BLaER1 (cell line): ENCODE measurements around the gene ANKS1A.

Experiments
- H3K27ac ChIP-seq: shearing (Covaris generic); formaldehyde crosslinking; 2 replicates; pipeline ENCODE4 v1.8.1; 2022
- H3K27me3 ChIP-seq: shearing (Covaris generic); formaldehyde crosslinking; 2 replicates; pipeline ENCODE4 v1.8.1; 2022
- H3K36me3 ChIP-seq: shearing (Covaris generic); formaldehyde crosslinking; 2 replicates; pipeline ENCODE4 v1.8.1; 2022
- H3K4me1 ChIP-seq: shearing (Covaris generic); formaldehyde crosslinking; 2 replicates; pipeline ENCODE4 v1.8.1; 2022
- H3K4me2 ChIP-seq: shearing (Covaris generic); formaldehyde crosslinking; 2 replicates; pipeline ENCODE4 v1.8.1; 2022
- H3K4me3 ChIP-seq: shearing (Covaris generic); formaldehyde crosslinking; 2 replicates; pipeline ENCODE4 v1.8.1; 2022
- H3K9ac ChIP-seq: shearing (Covaris generic); formaldehyde crosslinking; 2 replicates; pipeline ENCODE4 v1.8.1; 2022
- H3K9me3 ChIP-seq: shearing (Covaris generic); formaldehyde crosslinking; 2 replicates; pipeline ENCODE4 v1.8.1; 2022
- H4K20me1 ChIP-seq: shearing (Covaris generic); formaldehyde crosslinking; 2 replicates; pipeline ENCODE4 v1.8.1; 2022
- Cebpa-rat ChIP-seq: shearing (Covaris generic); IDR thresholded peaks from 2 replicates; pipeline ENCODE4 v1.8.1; 2022

The ANKS1A gene

DNA sequence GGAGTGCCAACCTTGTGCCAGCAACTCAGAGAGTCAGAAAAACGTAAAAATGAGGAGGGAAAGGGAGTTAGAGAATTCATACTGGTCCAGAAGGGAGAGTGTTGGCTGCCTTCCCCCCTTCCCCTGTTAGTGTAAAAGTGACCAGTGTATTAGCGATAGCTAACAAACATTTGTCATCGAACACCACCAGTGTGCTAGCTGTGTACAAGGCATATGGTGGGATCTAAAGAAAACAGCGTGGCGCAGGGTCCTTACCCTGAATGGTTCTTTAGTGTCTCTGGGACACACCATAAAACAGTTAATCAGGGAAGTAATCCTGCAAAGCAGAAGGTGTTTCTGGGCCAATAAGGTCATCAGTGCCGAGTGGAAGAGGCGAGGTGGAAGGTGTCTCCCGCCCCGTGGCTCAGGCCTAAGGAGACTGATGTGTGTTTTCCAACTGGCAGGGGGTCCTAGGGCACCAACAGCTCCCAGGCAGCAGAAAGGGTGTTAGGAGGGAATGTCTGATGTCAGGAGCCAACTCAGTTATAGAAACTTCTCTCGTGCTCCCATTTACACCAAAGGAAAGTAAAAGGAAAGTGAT is 160.2 kb downstream of the ANKS1A start:
- peak overlapping the region; percentile 78 for H3K27ac ChIP-seq
- no peak for TF ChIP-seq Cebpa-rat
- H3K9ac ChIP-seq: peak overlapping the region; percentile 38; the same call in 1 of the 2 replicates
- no peak overlapping the region for H3K4me3 ChIP-seq
- peak overlapping the region; percentile 75 for H3K4me2 ChIP-seq
- peaks cover 64% of the 10 kb centered on the region for H3K4me1 ChIP-seq
- H3K9me3 ChIP-seq: no peaks in the 10 kb centered on the region
- H4K20me1 ChIP-seq: no peaks in the 10 kb centered on the region
- peaks cover 35% of the 10 kb centered on the region for H3K36me3 ChIP-seq
- no peaks in the 10 kb centered on the region for H3K27me3 ChIP-seq

DNA sequence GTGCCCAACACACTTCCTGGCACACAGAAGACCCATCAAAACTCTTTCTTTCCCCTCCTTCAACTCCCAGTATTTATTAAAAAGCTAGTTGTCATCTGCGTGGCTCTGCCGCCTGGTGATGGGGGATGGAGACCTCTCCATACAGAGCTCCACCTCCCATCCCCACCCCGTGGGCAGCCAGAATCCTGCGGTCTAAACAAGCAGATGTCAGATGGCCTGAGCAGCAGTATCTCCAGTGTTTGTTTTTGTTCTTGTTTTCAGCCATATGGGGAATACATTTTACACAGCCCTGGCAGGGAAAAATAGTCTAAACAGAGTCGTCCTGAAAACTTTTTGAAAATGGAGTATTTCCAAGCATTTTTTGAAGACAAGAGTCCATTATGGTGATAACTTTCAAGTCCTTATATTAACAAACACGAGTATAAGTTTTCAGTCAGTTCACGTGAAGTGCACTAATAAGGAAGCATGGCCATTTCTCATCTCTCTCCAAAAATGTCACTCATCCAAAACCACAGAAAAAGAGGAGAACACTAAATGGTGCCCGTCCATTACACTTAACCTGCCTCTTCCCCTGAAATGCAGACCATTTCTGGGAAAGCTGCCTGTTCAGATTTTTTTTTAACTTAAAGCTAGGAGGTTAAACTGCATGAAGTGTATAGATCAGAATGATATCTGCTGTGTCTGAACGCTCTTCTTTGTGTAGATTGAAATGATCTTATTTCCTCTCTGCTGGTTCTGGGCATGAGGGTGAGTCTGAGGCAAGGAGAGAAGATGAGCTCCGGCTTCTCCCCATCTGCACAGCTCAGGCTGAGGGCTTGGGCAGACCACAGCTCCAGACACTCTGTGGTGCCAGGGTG is 161.1 kb downstream of the ANKS1A start:
- Histone ChIP-seq H3K4me3 (no peak overlapping the region), H3K27ac (peak overlapping the region; percentile 78; the same call in 1 of the 2 replicates)

DNA sequence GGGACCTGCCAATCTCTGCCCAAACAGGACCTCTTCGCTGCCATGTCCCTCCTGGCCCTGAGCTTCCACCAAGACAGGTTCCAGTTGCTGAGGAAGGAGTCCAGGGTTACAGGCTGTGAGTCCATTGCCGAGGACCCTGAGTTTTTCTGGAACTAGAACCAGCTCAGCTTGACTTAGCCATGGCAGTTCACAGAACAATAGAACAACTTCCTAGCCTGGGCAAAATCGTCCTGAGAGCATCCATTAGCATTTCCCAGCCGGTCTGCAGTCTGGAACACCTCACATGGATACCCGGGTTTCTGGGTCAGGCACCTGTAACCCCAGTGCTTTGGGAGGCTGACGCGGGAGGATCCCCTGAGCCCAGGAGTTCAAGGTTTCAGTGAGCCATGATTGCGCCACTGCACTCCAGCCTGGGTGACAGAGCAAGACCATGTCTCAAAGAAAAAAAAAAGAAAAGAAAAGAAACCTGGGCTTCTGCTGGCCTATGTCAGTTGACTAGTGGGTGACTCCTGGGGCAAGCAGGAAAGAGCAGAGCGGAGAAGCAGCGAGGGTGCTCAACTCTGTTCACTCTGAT is 161.8 kb downstream of the ANKS1A start:
- H3K27ac ChIP-seq: peak overlapping the region; percentile 19; the same call in 1 of the 2 replicates
- no peak overlapping the region for H3K4me2 ChIP-seq
- H3K9ac ChIP-seq: no peak overlapping the region

More for the DNA sequence above, 161.1 kb downstream of the ANKS1A start:
- H3K4me1 ChIP-seq: peaks cover 56% of the 10 kb centered on the region
- no peaks in the 10 kb centered on the region for H3K27me3 ChIP-seq
- no peaks in the 10 kb centered on the region for H4K20me1 ChIP-seq
- H3K36me3 ChIP-seq: peaks cover 43% of the 10 kb centered on the region
- no peak for TF ChIP-seq Cebpa-rat
- peak overlapping the region; percentile 75 for H3K4me2 ChIP-seq
- H3K9me3 ChIP-seq: no peaks in the 10 kb centered on the region
- no peak overlapping the region for H3K9ac ChIP-seq

DNA sequence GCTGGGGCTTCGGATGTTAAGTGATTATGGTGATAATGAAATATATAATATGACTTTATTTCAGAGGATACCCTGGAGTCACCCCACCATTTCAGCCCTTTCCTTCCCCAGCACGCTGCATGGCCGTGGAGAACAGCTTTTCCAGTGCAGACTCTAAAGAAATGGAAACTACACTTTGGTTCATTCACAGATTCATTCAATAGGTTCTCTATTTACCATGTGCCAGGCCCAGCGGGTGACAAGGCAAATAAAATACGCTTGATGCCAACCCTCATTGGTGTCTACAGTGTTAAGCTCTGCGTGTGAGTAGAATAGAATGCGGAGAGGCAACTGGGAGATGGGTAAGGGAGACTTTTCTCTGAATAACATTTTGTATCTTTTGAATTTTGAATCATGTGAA is 162.3 kb downstream of the ANKS1A start:
- Histone ChIP-seq H3K4me2 (no peak overlapping the region), H3K36me3 (peaks cover 51% of the 10 kb centered on the region), H3K27me3 (no peaks in the 10 kb centered on the region), H3K27ac (no peak overlapping the region), H3K4me3 (no peak overlapping the region), H3K4me1 (peaks cover 43% of the 10 kb centered on the region), H3K9me3 (no peaks in the 10 kb centered on the region), H3K9ac (no peak overlapping the region), H4K20me1 (no peaks in the 10 kb centered on the region)
- no peak for TF ChIP-seq Cebpa-rat

More for the DNA sequence above, 161.8 kb downstream of the ANKS1A start:
- Histone ChIP-seq H3K9me3 (no peaks in the 10 kb centered on the region), H3K4me3 (no peak overlapping the region), H3K36me3 (peaks cover 49% of the 10 kb centered on the region), H3K27me3 (no peaks in the 10 kb centered on the region), H3K4me1 (peaks cover 48% of the 10 kb centered on the region), H4K20me1 (no peaks in the 10 kb centered on the region)
- TF ChIP-seq Cebpa-rat: no peak

DNA sequence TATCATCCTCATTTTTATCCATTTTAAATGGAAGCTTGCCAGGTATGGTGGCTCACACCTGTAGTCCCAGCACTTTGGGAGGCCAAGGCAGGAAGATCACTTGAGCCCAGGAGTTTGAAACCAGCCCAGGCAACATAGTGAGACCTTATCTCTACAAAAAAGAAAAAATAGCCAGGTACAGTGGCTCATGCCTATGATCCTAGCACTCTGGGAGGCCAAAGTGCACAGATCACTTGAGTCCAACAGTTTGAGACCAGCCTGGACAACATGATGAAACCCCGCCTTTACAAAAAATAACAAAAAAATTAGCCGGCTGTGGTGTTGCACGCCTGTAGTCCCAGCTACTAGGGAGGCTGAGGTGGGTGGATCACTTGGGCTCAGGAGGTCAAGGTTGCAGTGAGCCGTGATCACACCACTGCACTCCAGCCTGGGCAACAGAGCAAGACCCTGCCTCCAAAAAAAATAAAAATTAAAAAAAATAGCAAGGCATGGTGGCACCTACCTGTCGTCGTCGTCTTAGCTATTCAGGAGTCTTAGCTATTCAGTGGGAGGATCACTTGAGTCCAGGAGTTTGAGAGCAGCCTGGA is 163.0 kb downstream of the ANKS1A start:
- TF ChIP-seq Cebpa-rat: no peak
- peaks cover 36% of the 10 kb centered on the region for H3K4me1 ChIP-seq
- peaks cover 57% of the 10 kb centered on the region for H3K36me3 ChIP-seq
- H3K9ac ChIP-seq: no peak overlapping the region
- H3K27ac ChIP-seq: no peak overlapping the region
- H4K20me1 ChIP-seq: no peaks in the 10 kb centered on the region
- H3K9me3 ChIP-seq: no peaks in the 10 kb centered on the region
- H3K27me3 ChIP-seq: no peaks in the 10 kb centered on the region
- no peak overlapping the region for H3K4me3 ChIP-seq
- H3K4me2 ChIP-seq: no peak overlapping the region

DNA sequence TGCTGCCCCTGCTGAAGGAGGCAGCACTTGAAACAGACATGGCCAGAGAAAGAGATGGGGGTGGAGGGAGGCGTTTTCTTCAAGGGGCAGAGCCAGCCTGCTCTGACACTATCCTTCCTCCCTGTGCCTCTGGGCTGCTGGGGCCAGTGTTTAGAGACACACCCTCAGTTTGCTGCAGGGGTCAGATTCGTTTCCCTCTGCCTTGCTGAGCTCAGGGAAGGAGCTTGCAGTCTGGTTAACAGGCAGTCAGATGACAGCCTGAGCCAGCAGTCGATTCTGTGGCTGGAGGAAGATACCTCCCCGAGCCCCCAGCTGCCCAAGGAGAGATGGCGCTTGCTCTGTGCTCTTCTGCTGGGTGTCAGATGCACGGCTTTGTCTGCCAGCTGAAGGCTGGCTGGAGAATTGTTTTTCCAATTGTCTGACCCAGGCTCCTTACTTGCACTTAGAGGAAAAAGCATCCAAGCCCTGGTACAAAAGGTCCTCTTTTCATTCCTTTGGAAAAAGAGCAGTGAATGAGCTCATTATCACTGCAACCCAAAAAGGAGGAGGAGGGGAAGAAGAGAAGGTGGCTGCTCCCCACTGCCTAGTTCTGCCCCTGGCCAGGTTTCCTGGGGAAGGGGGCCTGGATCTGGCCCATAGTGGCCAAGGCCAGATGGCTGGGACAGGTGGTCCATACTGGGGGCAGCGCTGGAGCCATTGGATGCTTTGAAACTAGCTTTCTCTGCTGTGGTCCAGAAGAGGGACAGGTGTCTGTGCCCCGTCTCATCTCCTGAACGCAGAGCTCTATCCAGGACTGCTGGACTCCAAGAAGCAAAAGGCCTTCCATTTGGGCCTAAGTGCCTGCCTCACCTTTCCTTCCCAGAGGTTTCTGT is 163.9 kb downstream of the ANKS1A start:
- Histone ChIP-seq H3K27ac (no peak overlapping the region), H3K4me1 (peaks cover 31% of the 10 kb centered on the region), H3K4me2 (no peak overlapping the region), H3K4me3 (no peak overlapping the region), H3K27me3 (no peaks in the 10 kb centered on the region), H4K20me1 (no peaks in the 10 kb centered on the region), H3K36me3 (peaks cover 65% of the 10 kb centered on the region), H3K9me3 (no peaks in the 10 kb centered on the region), H3K9ac (no peak overlapping the region)
- TF ChIP-seq Cebpa-rat: no peak

DNA sequence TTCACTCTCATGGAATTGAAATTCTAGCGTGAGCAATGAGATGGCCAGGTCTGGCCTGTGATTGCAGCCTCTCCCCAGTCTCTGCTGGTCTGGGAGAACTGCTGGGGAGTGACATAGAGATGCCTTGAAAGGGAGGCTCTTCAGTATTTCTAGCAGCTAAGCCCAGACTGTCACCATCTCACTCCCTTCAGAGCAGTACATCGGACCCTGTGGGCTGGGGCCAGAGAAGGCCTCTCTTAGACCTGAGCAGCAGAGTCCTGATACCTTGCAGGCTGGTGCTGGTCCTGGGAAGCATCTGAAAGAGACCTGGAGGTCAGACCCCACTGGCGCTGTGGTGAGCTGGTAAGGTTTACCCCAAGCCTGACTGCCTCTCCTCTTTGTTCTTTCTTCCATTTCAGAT is 164.6 kb downstream of the ANKS1A start:
- Histone ChIP-seq H3K36me3 (peaks cover 65% of the 10 kb centered on the region), H3K27me3 (no peaks in the 10 kb centered on the region), H3K4me1 (peaks cover 31% of the 10 kb centered on the region), H3K9me3 (no peaks in the 10 kb centered on the region), H3K4me3 (no peak overlapping the region), H4K20me1 (no peaks in the 10 kb centered on the region), H3K9ac (no peak overlapping the region), H3K4me2 (no peak overlapping the region), H3K27ac (no peak overlapping the region)
- no peak for TF ChIP-seq Cebpa-rat

DNA sequence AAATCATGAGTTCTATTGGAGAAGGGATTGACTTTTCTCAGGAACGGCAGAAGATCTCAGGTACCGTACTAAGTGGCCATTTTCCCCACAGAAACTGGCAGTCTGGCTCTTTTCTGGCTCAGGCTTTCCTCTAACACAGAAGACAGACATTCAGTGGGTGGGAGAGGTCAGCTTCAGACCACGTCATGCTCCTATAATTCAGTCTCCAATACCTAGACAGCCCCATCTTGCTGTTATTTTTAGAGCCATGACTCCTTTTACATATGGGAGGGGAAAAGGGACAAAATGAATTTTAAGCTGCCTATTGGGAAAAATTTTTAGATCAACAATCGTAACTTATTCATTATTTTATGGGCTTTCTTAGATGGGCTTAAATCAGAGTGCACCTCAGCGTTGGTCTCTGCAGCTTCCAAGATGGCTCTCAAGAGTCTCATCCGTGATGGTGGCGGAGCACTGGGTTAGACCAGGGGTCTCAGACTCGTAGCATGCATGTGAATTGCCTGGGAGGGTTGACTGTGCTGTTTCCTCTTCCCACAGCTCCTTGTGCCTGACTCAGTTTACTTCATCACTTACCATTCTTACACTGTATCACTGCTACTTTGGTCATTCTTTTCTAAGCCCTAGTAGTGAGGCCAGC is 165.2 kb downstream of the ANKS1A start:
- Histone ChIP-seq H3K4me3 (no peak overlapping the region), H3K27me3 (no peaks in the 10 kb centered on the region), H3K9me3 (no peaks in the 10 kb centered on the region), H3K27ac (no peak overlapping the region), H4K20me1 (no peaks in the 10 kb centered on the region; the same call in 1 of the 2 replicates), H3K36me3 (peaks cover 65% of the 10 kb centered on the region), H3K4me1 (peaks cover 31% of the 10 kb centered on the region), H3K9ac (no peak overlapping the region), H3K4me2 (no peak overlapping the region)
- TF ChIP-seq Cebpa-rat: no peak

DNA sequence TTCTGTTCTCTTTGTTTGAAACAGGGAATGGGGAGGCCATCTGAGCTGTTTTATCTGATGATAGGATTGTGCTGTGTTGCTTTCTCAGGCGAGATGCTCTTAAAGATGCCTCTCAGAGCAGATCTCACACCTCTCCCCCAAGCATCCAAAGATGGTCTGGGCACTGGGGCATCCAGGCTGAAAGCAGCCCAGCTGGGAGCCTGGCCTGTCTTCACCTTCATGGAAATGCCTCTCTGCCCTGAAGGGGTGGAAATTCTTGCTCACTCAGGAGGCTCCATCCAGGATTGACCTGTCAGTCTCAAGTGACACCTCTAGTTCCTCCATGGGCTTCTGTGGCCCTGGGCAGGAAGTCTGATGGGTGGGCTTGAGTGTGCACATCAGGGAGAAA is 165.7 kb downstream of the ANKS1A start:
- no peak overlapping the region for H3K4me2 ChIP-seq
- no peak overlapping the region for H3K27ac ChIP-seq
- H3K9me3 ChIP-seq: no peaks in the 10 kb centered on the region
- no peaks in the 10 kb centered on the region for H3K27me3 ChIP-seq
- peaks cover 31% of the 10 kb centered on the region for H3K4me1 ChIP-seq
- no peak overlapping the region for H3K9ac ChIP-seq
- H3K4me3 ChIP-seq: no peak overlapping the region
- no peaks in the 10 kb centered on the region; the same call in 1 of the 2 replicates for H4K20me1 ChIP-seq
- TF ChIP-seq Cebpa-rat: no peak
- peaks cover 68% of the 10 kb centered on the region for H3K36me3 ChIP-seq
